ENCODE data around the gene ZNF552.

DNA sequence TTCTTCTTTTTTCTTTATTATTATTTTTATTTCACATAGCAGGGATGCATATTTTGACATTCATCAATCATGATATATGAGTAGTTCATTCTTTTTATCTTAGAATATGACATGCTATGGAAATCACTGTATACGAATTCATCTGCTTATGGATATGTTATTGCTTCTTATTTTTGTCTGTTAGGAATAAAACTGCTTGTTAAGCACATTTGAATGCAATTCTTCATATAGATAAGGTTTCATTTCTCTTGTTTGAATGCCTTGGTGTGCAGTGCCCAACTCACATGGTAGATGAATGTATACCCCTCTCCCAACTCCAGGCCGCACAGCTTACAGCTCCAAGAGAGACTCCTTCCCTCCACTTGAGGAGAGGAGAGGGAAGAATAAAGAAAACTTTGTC lies 56.8 kb downstream of the ZNF552 start:
- TF ChIP-seq, protein P1, sequence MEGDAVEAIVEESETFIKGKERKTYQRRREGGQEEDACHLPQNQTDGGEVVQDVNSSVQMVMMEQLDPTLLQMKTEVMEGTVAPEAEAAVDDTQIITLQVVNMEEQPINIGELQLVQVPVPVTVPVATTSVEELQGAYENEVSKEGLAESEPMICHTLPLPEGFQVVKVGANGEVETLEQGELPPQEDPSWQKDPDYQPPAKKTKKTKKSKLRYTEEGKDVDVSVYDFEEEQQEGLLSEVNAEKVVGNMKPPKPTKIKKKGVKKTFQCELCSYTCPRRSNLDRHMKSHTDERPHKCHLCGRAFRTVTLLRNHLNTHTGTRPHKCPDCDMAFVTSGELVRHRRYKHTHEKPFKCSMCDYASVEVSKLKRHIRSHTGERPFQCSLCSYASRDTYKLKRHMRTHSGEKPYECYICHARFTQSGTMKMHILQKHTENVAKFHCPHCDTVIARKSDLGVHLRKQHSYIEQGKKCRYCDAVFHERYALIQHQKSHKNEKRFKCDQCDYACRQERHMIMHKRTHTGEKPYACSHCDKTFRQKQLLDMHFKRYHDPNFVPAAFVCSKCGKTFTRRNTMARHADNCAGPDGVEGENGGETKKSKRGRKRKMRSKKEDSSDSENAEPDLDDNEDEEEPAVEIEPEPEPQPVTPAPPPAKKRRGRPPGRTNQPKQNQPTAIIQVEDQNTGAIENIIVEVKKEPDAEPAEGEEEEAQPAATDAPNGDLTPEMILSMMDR (IDR thresholded peaks at IDR 0.05), result no peak
- TF ChIP-seq POLR2A (IDR thresholded peaks at IDR 0.05), result no peak
